GM23338 (cell line): Measurements from ENCODE around the gene CNTN1. TPM values are rescaled to one million over a fixed set of nuclear protein-coding genes. Genes with fewer than 3 reads are reported as not detected.

ENCODE experiments used
- ATAC-seq: fragments of 200-7000 bp; cut with Tn5 transposase; 3 replicates; pipeline ENCODE4 v1.9.1; 2020
- DNase-seq: peaks from one replicate; pipeline ENCODE4 v3.0.0-alpha.2; 2015; ENCODE audit warnings: low spot score
- H2AFZ ChIP-seq: fragments of 200-600 bp; sonication (generic); 2 replicates; pipeline ENCODE4 v1.8.0; 2016; ENCODE audit warnings: antibody characterized with exemption, mild to moderate bottlenecking, moderate library complexity
- H3F3A ChIP-seq: fragments of 200-600 bp; sonication (generic); replicated peaks from 2 replicates; pipeline ENCODE4 v1.8.0; 2017; ENCODE audit warnings: antibody characterized with exemption, mixed run types, low read depth
- H3K27ac ChIP-seq: fragments of 200-600 bp; sonication (generic); 2 replicates; pipeline ENCODE4 v1.6.1; 2016; ENCODE audit warnings: low read depth
- H3K27me3 ChIP-seq: fragments of 200-600 bp; sonication (generic); 2 replicates; pipeline ENCODE4 v1.8.0; 2016; ENCODE audit warnings: mild to moderate bottlenecking, mixed run types, moderate library complexity; ENCODE audit not compliant: insufficient read depth
- H3K36me3 ChIP-seq: fragments of 200-600 bp; sonication (generic); 2 replicates; pipeline ENCODE4 v1.8.0; 2016; ENCODE audit warnings: mild to moderate bottlenecking; ENCODE audit not compliant: insufficient read depth
- H3K4me1 ChIP-seq: fragments of 200-600 bp; sonication (generic); 2 replicates; pipeline ENCODE4 v1.8.0; 2016; ENCODE audit warnings: mild to moderate bottlenecking, moderate library complexity; ENCODE audit not compliant: insufficient read depth
- H3K4me2 ChIP-seq: fragments of 200-600 bp; sonication (generic); 2 replicates; pipeline ENCODE4 v1.7.1; 2017; ENCODE audit warnings: mixed run types
- H3K4me3 ChIP-seq: fragments of 200-600 bp; sonication (generic); 2 replicates; pipeline ENCODE4 v1.6.1; 2016; ENCODE audit warnings: mixed run types
- H3K79me2 ChIP-seq: fragments of 200-600 bp; sonication (generic); replicated peaks from 2 replicates; pipeline ENCODE4 v1.8.0; 2017; ENCODE audit warnings: mild to moderate bottlenecking; ENCODE audit not compliant: insufficient read depth
- H3K9me2 ChIP-seq: fragments of 200-600 bp; sonication (generic); 2 replicates; pipeline ENCODE4 v1.8.0; 2017; ENCODE audit not compliant: insufficient read depth
- H4K20me1 ChIP-seq: fragments of 200-600 bp; sonication (generic); replicated peaks from 2 replicates; pipeline ENCODE4 v1.8.0; 2017; ENCODE audit warnings: mild to moderate bottlenecking; ENCODE audit not compliant: insufficient read depth
- H3K27ac Mint-ChIP-seq: 2 replicates; pipeline ENCODE4 v1.8.0; 2020; ENCODE audit warnings: inconsistent platforms, mild to moderate bottlenecking, moderate library complexity, mixed read lengths
- H3K27me3 Mint-ChIP-seq: 3 replicates; pipeline ENCODE4 v1.8.0; 2022; ENCODE audit warnings: low read depth, mild to moderate bottlenecking, moderate library complexity, mixed read lengths, inconsistent platforms; ENCODE audit not compliant: insufficient read depth, poor library complexity
- H3K36me3 Mint-ChIP-seq: 3 replicates; pipeline ENCODE4 v1.8.0; 2021; ENCODE audit warnings: low read depth, mild to moderate bottlenecking, inconsistent platforms, moderate library complexity, mixed read lengths
- H3K4me1 Mint-ChIP-seq: 3 replicates; pipeline ENCODE4 v1.8.0; 2020; ENCODE audit warnings: mild to moderate bottlenecking, inconsistent platforms, mixed read lengths
- H3K4me3 Mint-ChIP-seq: 3 replicates; pipeline ENCODE4 v1.8.0; 2021; ENCODE audit warnings: moderate library complexity, mild to moderate bottlenecking, inconsistent platforms, mixed read lengths
- H3K9me3 Mint-ChIP-seq: 3 replicates; pipeline ENCODE4 v1.8.0; 2020; ENCODE audit warnings: moderate library complexity, mild to moderate bottlenecking, inconsistent platforms, mixed read lengths
- CREB1 ChIP-seq: fragments of 250-450 bp; sonication (Bioruptor Pico); IDR thresholded peaks from 2 replicates; pipeline ENCODE4 v1.5.0; 2020; ENCODE audit warnings: low read depth, mild to moderate bottlenecking, moderate library complexity
- EZH2phosphoT487 ChIP-seq: fragments of 200-600 bp; sonication (generic); IDR thresholded peaks from one replicate; pipeline ENCODE4 v1.8.1; 2018; ENCODE audit warnings: antibody characterized with exemption; ENCODE audit not compliant: unreplicated experiment
- JUNB ChIP-seq: IDR thresholded peaks from one replicate; pipeline ENCODE4 v1.6.1; 2016; ENCODE audit warnings: antibody characterized with exemption; ENCODE audit not compliant: unreplicated experiment
- NANOG ChIP-seq: IDR thresholded peaks from 2 replicates; pipeline ENCODE4 v1.6.1; 2016; ENCODE audit warnings: antibody characterized with exemption, borderline replicate concordance
- STAT1 ChIP-seq: IDR thresholded peaks from one replicate; pipeline ENCODE4 v1.6.1; 2016; ENCODE audit warnings: antibody characterized with exemption; ENCODE audit not compliant: unreplicated experiment
- ZNF331 ChIP-seq: fragments of 250-450 bp; sonication (Bioruptor Pico); IDR thresholded peaks from 2 replicates; pipeline ENCODE4 v1.5.0; 2020; ENCODE audit warnings: low read depth, mild to moderate bottlenecking, moderate library complexity
- polyA plus RNA-seq: library from polyadenylated mRNA; unstranded; fragments of >200 nt; fragmentation: Nextera tagmentation; extraction: Ambion mirVana; gene quantifications from 2 replicates; pipeline ENCODE4 v1.2.1, GENCODE V29; 2016
- total RNA-seq: library from RNA; depleted of rRNA; stranded (reverse); fragments of >200 nt; shearing (Covaris generic); gene quantifications from 2 replicates; pipeline ENCODE4 v1.2.3, GENCODE V29; 2014
- TF ChIP-seq, protein P1 (sequence below): fragments of 250-450 bp; sonication (Bioruptor Pico); IDR thresholded peaks from 2 replicates; pipeline ENCODE4 v1.5.0; 2020; ENCODE audit warnings: mild to moderate bottlenecking, moderate library complexity
- TF ChIP-seq, protein P2 (sequence below), 2 experiments: fragments of 200-600 bp in 1 of 2; sonication (generic) in 1 of 2; conservative IDR thresholded peaks; 2 replicates each; pipeline versions ENCODE4 v1.5.1 to v1.6.1; 2016 to 2017; ENCODE audit warnings: antibody characterized with exemption in 2 of 2, low read depth in 2 of 2, mild to moderate bottlenecking in 2 of 2, moderate library complexity in 1 of 2
- TF ChIP-seq, protein P3 (sequence below): IDR thresholded peaks from one replicate; pipeline ENCODE4 v1.6.1; 2018; ENCODE audit warnings: antibody characterized with exemption; ENCODE audit not compliant: unreplicated experiment

CNTN1 gene
- total and polyA plus RNA-seq, 2 experiments from 2014 or later = 5.0 to 27.0 TPM

GRCh38 chr12:40714636-40715035 is 22.4 kb downstream of the CNTN1 start (continued):
- TF ChIP-seq, protein P1, sequence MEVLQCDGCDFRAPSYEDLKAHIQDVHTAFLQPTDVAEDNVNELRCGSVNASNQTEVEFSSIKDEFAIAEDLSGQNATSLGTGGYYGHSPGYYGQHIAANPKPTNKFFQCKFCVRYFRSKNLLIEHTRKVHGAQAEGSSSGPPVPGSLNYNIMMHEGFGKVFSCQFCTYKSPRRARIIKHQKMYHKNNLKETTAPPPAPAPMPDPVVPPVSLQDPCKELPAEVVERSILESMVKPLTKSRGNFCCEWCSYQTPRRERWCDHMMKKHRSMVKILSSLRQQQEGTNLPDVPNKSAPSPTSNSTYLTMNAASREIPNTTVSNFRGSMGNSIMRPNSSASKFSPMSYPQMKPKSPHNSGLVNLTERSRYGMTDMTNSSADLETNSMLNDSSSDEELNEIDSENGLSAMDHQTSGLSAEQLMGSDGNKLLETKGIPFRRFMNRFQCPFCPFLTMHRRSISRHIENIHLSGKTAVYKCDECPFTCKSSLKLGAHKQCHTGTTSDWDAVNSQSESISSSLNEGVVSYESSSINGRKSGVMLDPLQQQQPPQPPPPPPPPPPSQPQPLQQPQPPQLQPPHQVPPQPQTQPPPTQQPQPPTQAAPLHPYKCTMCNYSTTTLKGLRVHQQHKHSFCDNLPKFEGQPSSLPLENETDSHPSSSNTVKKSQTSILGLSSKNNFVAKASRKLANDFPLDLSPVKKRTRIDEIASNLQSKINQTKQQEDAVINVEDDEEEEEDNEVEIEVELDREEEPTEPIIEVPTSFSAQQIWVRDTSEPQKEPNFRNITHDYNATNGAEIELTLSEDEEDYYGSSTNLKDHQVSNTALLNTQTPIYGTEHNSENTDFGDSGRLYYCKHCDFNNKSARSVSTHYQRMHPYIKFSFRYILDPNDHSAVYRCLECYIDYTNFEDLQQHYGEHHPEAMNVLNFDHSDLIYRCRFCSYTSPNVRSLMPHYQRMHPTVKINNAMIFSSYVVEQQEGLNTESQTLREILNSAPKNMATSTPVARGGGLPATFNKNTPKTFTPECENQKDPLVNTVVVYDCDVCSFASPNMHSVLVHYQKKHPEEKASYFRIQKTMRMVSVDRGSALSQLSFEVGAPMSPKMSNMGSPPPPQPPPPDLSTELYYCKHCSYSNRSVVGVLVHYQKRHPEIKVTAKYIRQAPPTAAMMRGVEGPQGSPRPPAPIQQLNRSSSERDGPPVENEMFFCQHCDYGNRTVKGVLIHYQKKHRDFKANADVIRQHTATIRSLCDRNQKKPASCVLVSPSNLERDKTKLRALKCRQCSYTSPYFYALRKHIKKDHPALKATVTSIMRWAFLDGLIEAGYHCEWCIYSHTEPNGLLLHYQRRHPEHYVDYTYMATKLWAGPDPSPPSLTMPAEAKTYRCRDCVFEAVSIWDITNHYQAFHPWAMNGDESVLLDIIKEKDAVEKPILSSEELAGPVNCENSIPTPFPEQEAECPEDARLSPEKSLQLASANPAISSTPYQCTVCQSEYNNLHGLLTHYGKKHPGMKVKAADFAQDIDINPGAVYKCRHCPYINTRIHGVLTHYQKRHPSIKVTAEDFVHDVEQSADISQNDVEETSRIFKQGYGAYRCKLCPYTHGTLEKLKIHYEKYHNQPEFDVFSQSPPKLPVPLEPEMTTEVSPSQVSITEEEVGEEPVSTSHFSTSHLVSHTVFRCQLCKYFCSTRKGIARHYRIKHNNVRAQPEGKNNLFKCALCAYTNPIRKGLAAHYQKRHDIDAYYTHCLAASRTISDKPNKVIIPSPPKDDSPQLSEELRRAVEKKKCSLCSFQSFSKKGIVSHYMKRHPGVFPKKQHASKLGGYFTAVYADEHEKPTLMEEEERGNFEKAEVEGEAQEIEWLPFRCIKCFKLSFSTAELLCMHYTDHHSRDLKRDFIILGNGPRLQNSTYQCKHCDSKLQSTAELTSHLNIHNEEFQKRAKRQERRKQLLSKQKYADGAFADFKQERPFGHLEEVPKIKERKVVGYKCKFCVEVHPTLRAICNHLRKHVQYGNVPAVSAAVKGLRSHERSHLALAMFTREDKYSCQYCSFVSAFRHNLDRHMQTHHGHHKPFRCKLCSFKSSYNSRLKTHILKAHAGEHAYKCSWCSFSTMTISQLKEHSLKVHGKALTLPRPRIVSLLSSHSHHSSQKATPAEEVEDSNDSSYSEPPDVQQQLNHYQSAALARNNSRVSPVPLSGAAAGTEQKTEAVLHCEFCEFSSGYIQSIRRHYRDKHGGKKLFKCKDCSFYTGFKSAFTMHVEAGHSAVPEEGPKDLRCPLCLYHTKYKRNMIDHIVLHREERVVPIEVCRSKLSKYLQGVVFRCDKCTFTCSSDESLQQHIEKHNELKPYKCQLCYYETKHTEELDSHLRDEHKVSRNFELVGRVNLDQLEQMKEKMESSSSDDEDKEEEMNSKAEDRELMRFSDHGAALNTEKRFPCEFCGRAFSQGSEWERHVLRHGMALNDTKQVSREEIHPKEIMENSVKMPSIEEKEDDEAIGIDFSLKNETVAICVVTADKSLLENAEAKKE (CRISPR knock-in tag) = no peak

GRCh38 chr12:40716037-40716436 is 23.8 kb downstream of the CNTN1 start:
- Histone ChIP-seq H3F3A (no peaks in the 10 kb centered on the region), H3K27me3 (no peaks in the 10 kb centered on the region), H2AFZ (no peak overlapping the region), H3K4me3 (no peak overlapping the region), H3K4me2 (no peak overlapping the region), H3K36me3 (no peaks in the 10 kb centered on the region), H4K20me1 (no peaks in the 10 kb centered on the region; the same call in 1 of the 2 replicates), H3K9me2 (0 out of 2 replicates have a peak, but pooled peaks cover 3% of the 10 kb centered on the region), H3K4me1 (no peaks in the 10 kb centered on the region), H3K79me2 (no peaks in the 10 kb centered on the region; the same call in 1 of the 2 replicates), H3K27ac (no peak overlapping the region)
- H3K36me3 Mint-ChIP-seq = no peaks in the 10 kb centered on the region
- no peaks in the 10 kb centered on the region for H3K9me3 Mint-ChIP-seq
- DNase-seq (no peak), ATAC-seq (no peak)
- no peaks in the 10 kb centered on the region for H3K4me1 Mint-ChIP-seq
- no peak overlapping the region for H3K4me3 Mint-ChIP-seq
- H3K27ac Mint-ChIP-seq = no peak overlapping the region
- no peaks in the 10 kb centered on the region for H3K27me3 Mint-ChIP-seq
- TF ChIP-seq, protein P2, sequence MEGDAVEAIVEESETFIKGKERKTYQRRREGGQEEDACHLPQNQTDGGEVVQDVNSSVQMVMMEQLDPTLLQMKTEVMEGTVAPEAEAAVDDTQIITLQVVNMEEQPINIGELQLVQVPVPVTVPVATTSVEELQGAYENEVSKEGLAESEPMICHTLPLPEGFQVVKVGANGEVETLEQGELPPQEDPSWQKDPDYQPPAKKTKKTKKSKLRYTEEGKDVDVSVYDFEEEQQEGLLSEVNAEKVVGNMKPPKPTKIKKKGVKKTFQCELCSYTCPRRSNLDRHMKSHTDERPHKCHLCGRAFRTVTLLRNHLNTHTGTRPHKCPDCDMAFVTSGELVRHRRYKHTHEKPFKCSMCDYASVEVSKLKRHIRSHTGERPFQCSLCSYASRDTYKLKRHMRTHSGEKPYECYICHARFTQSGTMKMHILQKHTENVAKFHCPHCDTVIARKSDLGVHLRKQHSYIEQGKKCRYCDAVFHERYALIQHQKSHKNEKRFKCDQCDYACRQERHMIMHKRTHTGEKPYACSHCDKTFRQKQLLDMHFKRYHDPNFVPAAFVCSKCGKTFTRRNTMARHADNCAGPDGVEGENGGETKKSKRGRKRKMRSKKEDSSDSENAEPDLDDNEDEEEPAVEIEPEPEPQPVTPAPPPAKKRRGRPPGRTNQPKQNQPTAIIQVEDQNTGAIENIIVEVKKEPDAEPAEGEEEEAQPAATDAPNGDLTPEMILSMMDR (conservative IDR thresholded peaks at IDR 0.05; ENCODE audit: low read depth in 2 of 2) = no peak
- TF ChIP-seq NANOG = no peak
- no peak for TF ChIP-seq EZH2phosphoT487
- no peak for TF ChIP-seq CREB1
- no peak for TF ChIP-seq ZNF331
- TF ChIP-seq STAT1 = no peak
- TF ChIP-seq, protein P3, sequence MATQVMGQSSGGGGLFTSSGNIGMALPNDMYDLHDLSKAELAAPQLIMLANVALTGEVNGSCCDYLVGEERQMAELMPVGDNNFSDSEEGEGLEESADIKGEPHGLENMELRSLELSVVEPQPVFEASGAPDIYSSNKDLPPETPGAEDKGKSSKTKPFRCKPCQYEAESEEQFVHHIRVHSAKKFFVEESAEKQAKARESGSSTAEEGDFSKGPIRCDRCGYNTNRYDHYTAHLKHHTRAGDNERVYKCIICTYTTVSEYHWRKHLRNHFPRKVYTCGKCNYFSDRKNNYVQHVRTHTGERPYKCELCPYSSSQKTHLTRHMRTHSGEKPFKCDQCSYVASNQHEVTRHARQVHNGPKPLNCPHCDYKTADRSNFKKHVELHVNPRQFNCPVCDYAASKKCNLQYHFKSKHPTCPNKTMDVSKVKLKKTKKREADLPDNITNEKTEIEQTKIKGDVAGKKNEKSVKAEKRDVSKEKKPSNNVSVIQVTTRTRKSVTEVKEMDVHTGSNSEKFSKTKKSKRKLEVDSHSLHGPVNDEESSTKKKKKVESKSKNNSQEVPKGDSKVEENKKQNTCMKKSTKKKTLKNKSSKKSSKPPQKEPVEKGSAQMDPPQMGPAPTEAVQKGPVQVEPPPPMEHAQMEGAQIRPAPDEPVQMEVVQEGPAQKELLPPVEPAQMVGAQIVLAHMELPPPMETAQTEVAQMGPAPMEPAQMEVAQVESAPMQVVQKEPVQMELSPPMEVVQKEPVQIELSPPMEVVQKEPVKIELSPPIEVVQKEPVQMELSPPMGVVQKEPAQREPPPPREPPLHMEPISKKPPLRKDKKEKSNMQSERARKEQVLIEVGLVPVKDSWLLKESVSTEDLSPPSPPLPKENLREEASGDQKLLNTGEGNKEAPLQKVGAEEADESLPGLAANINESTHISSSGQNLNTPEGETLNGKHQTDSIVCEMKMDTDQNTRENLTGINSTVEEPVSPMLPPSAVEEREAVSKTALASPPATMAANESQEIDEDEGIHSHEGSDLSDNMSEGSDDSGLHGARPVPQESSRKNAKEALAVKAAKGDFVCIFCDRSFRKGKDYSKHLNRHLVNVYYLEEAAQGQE = no peak
- TF ChIP-seq JUNB = no peak
